NCI-H1105 treated with DMSO at 0.1 percent for 48 hours (cell line): Measurements from ENCODE around the gene AP1AR.

Experiments
- DNase-seq: peaks from one replicate; lab custom pipeline; 2025; lab: John Stamatoyannopoulos, UW

Gene AP1AR

DNA sequence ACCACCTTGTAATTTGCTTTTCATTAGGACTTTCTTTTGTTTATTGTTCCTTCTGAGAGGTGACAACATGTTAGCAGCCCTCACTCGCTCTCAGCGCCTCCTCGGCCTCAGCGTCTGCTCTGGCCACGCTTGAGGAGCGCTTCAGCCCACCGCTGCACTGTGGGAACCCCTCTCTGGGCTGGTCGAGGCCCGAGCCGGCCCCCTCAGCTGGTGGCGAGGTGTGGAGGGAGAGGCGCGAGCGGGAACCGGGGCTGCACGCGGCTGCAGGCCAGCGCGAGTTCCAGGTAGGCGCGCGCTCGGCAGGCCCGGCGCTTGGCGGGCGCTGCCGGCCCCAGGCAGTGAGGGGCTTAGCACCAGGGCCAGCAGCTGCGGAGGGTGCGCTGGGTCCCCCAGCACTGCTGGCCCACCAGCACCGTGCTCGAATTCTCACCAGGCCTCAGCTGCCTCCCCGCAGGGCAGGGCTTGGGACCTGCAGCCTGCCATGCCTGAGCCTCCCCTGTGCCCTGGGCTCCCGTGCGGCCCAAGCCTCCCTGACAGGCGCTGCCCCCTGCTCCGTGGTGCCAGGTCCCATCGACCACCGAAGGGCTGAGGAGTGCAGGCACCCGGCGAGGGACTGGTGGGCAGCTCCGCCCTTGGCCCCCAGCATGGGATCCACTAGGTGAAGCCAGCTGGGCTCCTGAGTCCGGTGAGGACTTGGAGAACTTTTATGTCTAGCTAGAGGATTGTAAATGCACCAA lies 9.2 kb upstream of the AP1AR start:
- DNase-seq: no peak

DNA sequence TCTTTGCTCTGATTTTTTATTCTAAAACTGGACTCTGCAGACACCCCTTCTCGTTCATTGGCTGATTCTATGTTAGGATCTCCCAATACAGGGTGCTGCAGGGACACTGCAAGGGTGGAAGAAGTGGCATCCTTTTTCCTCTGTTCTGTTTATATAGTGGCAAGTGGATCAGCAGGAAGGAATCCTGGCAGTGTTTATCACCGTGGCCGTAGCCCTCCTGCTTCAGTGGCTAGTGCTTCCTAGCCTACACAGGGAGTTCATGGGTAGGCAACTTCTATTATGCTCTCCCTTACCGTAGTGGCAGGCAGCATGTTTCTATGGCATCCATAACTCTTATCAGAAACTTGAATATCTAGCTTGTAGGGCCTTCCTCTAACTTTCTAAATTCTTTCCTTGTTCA lies 6.4 kb upstream of the AP1AR start:
- no peak for DNase-seq

DNA sequence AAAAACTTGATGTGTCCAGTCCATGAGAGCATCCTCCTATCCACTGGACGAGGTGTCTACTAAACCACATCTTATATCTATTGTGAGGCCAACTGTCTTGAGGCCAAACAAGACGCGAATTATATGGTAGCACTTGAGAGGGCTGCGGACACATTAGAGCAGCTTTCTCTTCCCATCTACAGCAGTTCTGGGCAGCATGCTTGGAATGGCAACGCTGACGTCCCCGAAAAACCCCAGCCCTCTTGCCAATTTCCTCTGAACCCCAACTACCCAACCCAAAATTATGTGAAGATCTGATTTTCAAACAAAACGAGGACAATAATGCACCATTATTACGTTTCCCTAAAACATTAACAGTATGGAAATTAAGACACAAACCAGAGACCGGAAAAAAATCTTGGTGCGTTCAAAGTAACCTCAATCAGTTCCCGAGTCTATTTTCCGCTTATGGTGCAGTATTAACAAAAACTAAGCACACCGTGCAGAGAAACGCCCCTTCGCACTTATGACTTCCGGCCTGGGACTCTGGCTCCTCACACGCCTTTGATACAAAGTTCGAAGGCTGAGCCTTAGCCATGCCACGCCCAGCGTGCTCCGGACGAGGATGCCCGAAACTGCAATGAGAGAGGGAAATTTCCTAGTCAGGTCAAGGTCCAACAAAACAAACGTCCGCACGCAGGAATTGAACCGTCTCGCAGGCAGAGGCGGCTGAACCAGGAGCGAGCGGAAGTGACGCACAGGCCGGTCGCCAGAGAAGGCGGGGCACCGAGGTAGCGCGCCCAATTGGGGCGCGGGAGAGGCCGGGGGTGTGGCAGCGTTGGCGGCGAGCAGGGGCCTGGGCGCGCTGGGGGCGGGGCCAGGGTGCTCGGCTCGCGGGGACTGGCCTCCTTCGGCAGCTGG lies 458 bp upstream of the AP1AR start:
- DNase-seq: peak; percentile 84

DNA sequence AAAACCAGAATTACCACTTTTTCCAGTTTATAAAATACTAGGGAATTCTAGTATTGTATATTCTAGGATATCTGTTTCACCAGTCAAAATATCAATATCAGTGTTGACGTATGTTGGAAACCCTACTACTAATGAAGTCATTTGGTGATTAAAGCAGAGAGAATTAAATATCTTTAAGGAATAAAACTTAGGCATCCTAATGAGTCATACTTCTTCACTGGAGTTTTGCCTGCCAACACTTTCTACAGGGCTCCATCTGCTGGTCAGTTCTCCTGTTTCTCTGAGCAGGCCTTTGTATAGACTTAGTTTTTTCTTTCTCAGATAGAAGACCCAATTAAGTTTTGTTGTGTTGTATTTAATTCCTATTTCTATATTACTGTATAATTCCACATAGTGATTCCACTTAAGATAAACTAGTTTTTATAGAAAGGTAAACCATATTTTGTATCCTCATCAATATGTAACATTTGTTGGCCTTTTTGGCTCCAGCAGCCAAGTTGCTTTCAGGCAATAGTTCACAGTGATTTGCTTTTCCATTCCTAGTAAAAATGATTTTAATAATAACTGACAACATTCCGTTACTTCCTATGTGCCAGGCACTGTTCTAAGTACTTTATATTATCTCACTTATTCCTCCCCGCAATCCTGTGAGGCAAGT lies 3.5 kb downstream of the AP1AR start:
- peak; percentile 8 for DNase-seq

DNA sequence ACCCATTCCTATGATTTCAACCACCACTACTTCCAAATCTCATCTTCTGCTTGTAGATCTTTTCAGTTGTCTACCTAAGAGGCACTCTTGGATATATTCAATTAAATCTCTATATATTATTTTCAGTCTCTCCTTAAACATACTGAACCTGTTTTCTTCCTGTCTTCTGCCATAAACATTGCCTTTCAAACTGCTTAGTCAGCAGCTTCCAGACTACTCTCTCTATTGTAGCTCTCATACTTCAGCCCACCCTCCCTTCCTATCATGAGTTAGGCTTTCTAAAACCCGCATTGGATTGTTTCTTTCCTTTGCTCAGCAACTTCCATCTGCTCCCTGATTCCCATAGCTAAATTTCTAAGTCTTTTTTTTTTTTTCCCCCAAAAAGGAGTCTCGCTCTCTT lies 4.5 kb downstream of the AP1AR start:
- DNase-seq: no peak

DNA sequence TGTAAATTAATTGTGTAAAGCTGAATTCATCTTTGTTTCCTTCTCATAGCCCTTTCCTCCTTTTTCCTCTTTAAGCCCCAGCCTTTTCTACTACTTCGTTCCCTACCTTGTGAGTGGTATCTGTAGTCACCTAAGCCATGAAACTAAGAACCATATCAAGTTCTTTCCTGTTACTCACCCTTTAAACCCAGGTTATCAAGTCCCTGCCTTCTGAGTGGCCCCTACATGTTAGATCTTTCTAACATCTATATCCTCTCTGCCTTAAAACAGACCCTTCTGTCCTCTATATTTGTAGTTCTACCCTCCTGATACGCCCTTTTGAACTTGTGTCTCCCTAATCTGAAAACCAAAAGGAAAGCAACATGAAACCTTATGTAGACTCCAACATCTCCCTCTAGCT lies 7.2 kb downstream of the AP1AR start:
- no peak for DNase-seq

DNA sequence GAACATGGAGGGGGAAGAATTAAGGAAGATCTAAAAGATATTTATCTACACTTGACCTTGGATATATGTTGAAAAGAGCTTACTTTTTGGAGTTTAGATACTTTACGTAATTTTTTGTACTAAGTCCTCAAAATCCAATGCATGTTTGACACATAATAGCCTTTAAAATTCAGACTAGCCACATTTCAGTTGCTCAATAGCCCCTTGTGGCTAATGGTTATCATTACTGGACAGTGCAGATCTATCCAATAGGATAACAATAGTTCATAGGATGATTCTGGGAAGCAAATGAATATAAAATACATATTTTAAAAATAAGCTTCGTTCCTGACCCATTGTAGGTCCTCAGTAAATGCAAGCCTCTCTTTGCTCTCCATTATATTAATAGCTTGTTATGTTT lies 13.8 kb downstream of the AP1AR start:
- no peak for DNase-seq

DNA sequence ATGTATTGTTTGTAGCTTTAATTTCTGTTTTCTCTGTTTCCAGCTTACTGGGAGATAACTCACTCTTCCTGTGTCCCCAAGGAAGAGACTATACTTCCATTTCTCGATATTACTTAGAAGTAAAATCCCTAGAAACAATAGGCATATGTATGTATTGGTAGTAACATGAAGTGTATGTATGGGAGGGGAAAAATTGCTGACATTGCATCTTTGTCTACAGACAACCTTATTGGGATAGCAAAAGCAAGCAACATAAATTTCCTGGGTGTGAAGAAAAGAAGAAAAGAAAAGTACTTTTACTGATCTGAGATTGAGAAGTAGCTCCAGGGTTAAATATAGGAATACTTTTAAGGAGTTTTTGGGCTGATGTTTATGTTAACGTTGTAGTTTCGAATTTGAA lies 15.4 kb downstream of the AP1AR start:
- no peak for DNase-seq

DNA sequence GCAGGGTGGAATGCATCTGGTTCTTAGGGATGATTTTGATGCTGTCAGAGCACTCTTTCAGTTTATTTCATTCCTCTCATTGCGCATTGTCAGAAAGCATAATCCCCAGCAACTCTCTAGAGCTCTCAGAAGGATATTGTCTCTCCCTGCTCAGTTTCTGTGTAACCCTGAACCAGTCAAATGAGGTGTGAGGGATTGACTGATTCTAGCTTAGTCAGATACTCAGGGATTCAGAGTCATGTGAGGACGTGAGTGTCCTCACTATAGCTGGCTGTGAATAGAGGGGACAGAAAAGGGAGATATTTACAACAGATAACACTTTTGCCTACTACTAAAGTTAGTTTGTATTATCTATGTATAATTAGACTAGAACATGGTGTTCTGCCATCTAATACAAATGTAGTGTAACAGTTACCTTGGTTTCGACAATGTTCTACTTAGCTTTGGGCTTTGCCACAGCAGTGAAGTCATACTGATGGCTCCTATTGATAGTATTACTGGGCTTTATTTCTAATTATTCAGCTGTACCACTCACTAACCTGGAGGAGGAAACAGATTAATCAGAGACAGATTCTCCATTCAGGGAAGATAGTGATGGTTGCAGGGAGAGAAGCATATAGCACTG lies 19.5 kb downstream of the AP1AR start:
- no peak for DNase-seq

DNA sequence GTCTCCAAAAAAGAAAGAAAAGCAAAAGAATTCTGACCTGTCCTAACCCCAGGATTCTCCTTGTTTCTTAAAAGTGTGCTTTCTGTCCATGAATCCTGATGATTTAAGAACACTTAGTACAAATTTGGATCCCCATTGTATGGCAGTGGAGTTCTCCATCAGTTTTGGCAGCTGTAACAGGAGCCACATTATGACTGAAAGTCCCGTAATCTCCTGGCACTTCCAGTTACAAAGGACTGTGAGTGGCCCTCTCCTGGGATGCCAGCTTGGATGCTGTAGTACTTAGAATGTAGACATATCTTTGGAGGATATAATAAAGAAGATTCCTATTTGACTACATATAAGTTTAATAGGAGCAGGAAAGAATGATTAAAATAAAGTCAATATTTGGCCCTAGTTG lies 20.6 kb downstream of the AP1AR start:
- no peak for DNase-seq

DNA sequence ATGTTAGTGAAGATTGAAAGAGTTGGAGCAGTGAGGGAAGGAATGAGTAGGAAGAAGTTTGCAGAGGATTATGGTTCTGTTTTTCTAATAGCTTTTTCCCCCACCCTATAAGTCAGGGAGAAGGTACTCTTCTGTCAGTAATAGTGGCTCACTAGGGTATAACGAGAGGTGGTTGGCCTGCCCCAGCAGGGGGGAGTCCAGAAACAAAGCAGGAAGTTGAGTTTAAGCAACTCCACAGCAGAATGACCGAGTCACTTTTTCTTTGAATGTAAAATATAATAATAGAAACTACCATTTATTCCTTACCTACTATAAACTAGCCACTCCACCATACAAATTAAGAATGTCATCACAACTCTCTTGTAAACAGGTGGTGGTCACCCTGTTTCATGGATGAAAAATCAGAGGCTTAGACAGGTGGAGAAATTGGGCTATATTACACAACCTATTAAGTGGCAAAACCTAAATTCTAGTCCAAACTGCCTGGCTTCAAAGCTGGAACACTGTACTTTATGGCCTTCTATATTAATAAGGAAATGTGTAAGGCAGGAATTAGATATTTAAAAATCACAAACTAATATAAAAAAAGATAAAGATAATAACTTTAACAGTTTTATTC lies 21.9 kb downstream of the AP1AR start:
- DNase-seq: no peak

DNA sequence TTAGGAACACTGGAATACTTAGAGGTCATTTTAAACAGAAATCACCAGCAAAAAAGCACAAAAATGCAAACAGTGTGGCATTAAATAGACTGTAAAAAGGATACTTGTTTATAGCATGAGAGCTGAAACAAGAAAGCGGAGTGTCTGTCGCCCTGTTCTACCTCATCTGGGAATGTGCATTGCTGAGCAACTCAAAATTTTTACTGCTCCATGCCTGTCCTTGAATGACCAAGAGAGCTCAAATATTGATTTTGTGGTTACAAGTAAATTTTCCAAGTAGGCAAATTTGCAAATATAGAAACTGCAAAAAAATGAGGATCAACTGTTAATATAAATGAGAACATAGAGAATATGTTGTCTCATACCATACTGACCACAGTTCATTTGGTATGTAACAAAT lies 25.5 kb downstream of the AP1AR start:
- no peak for DNase-seq

DNA sequence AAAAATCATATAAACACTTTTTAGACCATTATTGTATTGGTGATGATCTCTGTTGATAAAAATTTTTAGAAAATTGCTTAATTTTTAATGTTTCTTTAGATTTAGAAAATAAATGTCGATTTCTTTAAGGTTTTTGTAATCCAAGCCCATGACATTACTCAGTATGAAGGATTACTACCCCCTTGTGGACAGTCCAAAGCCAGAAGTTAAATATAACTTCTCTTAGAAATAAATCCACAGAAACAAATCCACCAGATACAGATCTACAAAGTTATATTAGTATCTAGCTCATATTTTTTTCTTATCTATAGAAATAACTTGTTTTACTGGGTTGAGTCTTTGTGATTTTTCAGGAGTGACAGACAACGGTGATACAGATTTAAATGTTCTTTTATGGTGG lies 35.2 kb downstream of the AP1AR start:
- DNase-seq: no peak

DNA sequence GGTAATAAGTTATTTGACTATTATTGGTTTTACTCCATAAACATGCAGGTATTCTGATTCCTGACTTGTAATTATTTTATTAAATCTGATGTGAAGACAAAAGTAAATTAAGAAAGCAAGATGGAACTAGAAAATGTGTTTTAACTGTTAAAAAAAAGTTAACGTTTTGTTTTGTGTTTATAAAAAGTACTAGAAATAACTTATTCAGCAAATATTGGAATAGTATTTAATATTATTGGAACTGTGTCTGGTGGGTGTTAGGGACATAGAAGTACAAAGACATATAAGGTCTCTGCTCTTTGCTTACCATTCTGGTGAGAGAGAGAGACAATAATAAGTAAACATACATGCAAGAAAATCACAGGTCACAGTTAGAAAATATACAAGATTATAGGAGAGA lies 38.5 kb downstream of the AP1AR start:
- no peak for DNase-seq

DNA sequence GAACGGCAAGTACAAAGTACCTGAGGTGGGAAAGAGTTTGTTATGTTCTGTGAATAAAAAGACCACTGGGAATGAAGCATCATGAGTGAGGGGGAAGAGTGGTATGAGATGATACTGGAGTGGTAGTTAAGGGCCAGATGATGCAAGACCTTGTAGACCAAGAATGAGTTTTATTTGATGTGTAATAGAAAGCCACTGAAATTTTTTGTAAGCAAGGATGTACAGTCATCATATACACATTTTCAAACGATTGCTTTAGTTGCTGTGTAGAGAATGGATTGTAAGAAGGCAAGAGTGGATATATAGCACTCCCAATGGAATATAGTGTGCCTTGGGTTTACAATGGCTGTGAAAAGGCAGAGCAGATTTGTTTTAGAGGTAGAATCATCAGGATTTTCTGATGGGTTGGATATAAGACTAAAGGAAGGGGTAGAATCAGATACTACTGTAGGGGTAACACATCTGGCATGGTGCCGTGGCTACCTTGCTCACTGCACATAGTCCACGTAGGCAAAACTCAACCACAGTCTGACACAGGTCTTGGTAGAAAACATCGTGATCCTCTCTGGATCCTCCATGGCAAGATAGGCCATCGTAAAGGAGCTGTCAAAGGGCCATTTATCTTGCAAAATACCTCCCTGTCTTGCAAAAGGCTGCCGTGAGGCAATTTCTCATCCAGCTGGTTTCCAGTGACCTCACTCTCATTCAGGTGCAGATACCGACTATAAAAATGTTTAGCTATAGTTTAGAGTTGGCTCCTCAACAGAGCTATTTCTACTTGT lies 39.2 kb downstream of the AP1AR start:
- DNase-seq: no peak

DNA sequence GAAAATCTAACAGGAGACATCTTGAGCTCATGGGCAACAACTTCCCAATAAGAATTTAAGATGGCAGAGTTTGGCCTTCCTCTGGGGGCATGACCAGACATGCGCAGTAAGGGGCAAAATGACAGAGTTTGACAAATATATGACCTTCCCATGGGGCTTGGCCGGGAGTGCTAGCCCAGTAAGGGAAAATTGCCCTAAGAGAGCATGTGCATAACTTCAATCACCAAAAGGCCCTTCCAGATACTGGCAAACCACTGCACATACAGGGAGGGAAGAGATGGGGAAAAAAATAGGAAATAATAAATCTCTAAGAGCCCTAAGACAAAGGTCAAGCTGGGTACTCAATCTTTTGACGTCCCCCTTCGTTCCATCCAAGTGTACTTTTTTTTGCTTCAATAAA lies 40.7 kb downstream of the AP1AR start:
- no peak for DNase-seq

DNA sequence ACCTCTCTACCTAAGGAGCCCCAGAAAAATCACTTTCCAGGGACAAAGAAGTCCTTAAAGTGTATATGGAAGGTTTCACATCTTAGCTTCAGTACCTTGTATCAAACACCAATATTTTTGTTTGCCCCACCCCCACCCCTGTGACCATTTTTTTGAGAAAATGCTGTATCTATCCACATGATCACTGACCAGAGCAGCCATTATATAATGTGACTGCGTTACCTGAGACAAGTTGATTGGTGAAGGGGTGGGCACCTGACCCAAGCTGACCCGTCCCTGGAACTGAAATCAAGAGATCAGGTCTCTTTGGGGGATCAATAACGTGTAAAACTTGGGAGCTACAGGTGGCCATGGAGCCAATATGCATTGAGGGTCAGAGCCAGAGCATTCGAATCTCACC lies 43.4 kb downstream of the AP1AR start:
- DNase-seq: no peak

DNA sequence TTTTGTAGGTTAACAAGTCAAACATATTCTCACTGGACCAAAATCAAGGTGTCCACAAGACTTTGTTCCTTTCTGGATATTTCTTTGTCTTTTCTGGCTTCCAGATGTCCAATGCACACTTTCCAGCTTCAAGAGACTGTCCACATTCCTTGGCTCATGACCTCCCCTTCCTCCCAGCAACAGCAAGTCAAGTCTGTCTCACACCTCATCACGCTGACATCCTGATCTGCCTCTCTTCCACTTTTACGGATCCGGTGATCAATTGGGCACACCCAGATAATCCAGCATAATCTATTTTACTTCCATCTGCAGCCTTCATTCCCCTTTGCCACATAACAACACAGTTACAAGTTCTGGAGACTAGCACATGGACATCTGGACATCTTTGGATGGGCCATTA lies 44.5 kb downstream of the AP1AR start:
- no peak for DNase-seq

DNA sequence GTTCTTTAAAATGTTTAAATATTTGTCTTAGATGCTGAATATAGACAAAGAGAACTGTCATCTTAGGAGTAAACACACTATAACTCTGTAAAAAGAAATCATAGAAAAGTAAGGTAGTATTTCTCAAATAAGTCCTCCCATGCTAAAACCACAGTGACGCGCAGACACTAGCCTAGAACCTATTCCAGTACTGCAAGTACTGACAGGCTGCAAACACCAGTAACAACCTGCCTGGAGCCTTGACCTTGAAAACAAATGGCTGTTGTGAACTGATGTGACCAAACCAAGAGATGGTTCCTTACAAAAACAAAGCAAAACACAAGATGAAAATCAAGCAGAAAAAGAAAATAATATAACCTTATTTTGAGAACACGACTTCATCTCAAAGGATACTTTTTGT lies 45.6 kb downstream of the AP1AR start:
- DNase-seq: no peak

DNA sequence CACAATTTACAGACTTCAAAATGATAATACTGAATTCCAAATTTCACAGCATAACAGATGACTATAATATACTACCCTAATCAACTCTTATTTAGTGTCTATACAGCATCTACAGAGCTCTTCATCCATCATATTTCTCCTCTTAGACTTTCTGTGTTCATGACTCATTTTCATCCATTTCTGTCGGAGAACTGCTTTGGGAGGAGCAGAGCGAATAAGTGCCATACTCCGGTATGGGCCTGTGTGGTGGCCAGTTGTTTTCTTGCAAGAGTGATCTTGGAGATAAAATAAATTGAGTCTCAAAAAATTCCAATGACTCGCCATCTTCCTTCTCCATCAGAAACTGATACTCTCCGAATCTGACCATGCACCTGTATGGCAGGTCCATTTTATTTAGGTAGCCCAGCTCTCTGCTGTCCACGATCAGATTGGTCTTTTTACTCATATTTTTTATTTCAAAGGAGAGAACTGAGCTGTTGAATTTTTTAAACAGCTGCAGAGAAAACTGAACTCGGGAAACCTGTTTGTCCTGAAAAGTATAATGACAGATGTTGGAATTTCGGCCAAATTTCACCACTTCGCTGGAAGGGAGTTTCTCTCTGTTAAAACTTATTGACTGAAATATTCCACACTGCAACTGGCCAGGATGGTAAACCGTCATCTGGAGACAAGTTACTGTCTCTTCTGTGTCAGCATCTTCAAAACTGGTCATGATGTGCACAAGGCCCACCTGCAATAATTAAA lies 46.3 kb downstream of the AP1AR start:
- no peak for DNase-seq
